Brain microvascular endothelial cell (primary cell): Measurements from ENCODE around the gene CCDC83.

Experiments
- DNase-seq: peaks from one replicate; pipeline ENCODE4 v3.0.0-alpha.2; 2020
- H3K27ac ChIP-seq: fragments of 250-450 bp; sonication (Bioruptor Pico); 2 replicates; pipeline ENCODE4 v1.5.1; 2020; ENCODE audit warnings: mild to moderate bottlenecking, moderate library complexity
- H3K27me3 ChIP-seq: fragments of 250-450 bp; sonication (Bioruptor Pico); replicated peaks from 2 replicates; pipeline ENCODE4 v1.5.1; 2020; ENCODE audit warnings: mild to moderate bottlenecking
- H3K36me3 ChIP-seq: fragments of 250-450 bp; sonication (Bioruptor Pico); replicated peaks from 2 replicates; pipeline ENCODE4 v1.5.1; 2020; ENCODE audit warnings: mild to moderate bottlenecking
- H3K4me3 ChIP-seq: 2 replicates; pipeline ENCODE4 v1.5.1; 2011; ENCODE audit warnings: low read depth, mild to moderate bottlenecking, control low read depth, low read length, moderate library complexity
- CTCF ChIP-seq: IDR thresholded peaks from 2 replicates; pipeline ENCODE4 v1.5.1; 2011; ENCODE audit warnings: low read depth, mild to moderate bottlenecking, moderate library complexity, low read length, control low read depth, inconsistent platforms; ENCODE audit errors: missing control alignments
- in situ Hi-C: cut with HindIII; loops from 2 replicates; pipeline ENCODE4 v1.10.0; 2017; ENCODE audit warnings: low sequenced_read_pairs, low pct_ligation_motif_present

The CCDC83 gene

GRCh38 chr11:85886089-85887056, 31.2 kb downstream of the CCDC83 start:
- no peaks in the 10 kb centered on the region for H3K36me3 ChIP-seq
- H3K27ac ChIP-seq: no peak overlapping the region
- in situ Hi-C loops: no loop called here
- no peak overlapping the region for H3K4me3 ChIP-seq
- no peaks in the 10 kb centered on the region for H3K27me3 ChIP-seq
- DNase-seq: no peak
- TF ChIP-seq CTCF: no peak

GRCh38 chr11:85889108-85889507, 33.9 kb downstream of the CCDC83 start:
- in situ Hi-C loops: no loop called here
- no peak for TF ChIP-seq CTCF
- no peaks in the 10 kb centered on the region for H3K36me3 ChIP-seq

GRCh38 chr11:85889676-85890579, 34.7 kb downstream of the CCDC83 start:
- Histone ChIP-seq H3K4me3 (no peak overlapping the region), H3K36me3 (no peaks in the 10 kb centered on the region), H3K27ac (no peak overlapping the region), H3K27me3 (no peaks in the 10 kb centered on the region)
- no peak for TF ChIP-seq CTCF
- in situ Hi-C loops: no loop called here
- DNase-seq: peak; percentile 72

More at GRCh38 chr11:85889108-85889507, 33.9 kb downstream of the CCDC83 start:
- no peak overlapping the region for H3K27ac ChIP-seq
- DNase-seq: no peak
- no peaks in the 10 kb centered on the region for H3K27me3 ChIP-seq
- no peak overlapping the region for H3K4me3 ChIP-seq

- DNase-seq: no peak
- H3K27ac ChIP-seq: no peak overlapping the region
- H3K4me3 ChIP-seq: no peak overlapping the region
- H3K36me3 ChIP-seq: no peaks in the 10 kb centered on the region
- no peak for TF ChIP-seq CTCF
- H3K27me3 ChIP-seq: no peaks in the 10 kb centered on the region
- in situ Hi-C loops: no loop called here
These were observed 38.2 kb downstream of the CCDC83 start for GRCh38 chr11:85893395-85893794.

GRCh38 chr11:85896876-85897275, 41.7 kb downstream of the CCDC83 start:
- Histone ChIP-seq H3K36me3 (no peaks in the 10 kb centered on the region), H3K4me3 (no peak overlapping the region), H3K27ac (no peak overlapping the region), H3K27me3 (no peaks in the 10 kb centered on the region)
- no peak for TF ChIP-seq CTCF
- DNase-seq: no peak
- in situ Hi-C loops: no loop called here
